ENCODE results near the gene DUS3L.

DUS3L gene, protein sequence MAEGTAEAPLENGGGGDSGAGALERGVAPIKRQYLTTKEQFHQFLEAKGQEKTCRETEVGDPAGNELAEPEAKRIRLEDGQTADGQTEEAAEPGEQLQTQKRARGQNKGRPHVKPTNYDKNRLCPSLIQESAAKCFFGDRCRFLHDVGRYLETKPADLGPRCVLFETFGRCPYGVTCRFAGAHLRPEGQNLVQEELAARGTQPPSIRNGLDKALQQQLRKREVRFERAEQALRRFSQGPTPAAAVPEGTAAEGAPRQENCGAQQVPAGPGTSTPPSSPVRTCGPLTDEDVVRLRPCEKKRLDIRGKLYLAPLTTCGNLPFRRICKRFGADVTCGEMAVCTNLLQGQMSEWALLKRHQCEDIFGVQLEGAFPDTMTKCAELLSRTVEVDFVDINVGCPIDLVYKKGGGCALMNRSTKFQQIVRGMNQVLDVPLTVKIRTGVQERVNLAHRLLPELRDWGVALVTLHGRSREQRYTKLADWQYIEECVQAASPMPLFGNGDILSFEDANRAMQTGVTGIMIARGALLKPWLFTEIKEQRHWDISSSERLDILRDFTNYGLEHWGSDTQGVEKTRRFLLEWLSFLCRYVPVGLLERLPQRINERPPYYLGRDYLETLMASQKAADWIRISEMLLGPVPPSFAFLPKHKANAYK

DNA sequence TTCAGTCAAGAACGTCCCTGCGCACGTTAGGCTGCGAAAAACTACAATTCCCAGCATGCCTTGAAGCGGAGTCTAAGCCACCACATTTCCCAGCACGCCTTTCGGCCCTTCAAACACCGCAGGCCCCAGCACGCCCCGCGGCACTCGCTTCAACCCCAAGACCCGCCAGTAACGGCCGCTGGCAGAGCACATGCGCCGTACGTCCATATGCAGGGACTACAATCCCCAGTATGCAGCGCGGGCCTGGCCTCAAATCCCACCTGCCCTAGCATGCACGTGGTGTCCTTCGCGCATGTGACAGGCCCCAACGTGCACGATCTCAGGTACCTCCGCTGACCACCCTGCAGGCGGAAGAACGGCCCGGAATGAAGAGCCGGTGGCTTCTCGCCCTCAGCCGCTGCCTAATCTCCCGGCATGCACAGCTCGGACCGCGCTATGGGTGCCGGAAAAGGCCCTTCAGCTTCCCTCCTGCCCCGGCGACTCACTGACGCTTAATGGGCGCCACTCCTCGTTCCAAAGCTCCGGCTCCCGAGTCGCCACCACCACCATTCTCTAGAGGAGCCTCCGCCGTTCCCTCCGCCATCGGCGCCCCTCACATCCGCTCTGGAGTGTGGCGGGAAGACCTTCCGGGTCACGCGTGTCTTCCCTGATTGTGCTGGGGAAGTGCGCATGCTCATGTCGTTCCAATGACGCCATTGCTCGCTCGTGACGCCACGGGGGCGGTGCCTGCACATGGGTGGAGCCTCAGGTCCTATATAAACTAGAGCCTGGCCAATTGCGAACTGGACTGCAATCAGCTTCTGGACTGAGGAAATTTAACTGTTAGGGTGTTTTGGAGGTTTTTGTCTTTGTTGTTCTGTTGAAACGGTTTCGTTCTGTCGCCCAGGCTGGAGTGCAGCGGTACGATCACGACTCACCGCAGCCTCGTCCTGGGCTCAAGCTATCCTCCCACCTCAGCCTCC, at the start of gene DUS3L:
TSS of gene DUS3L (minus strand) at position 605 of the 962 bp plus-strand sequence. CDS start at position 583, 22 bp downstream.
- TF ChIP-seq, protein P1, sequence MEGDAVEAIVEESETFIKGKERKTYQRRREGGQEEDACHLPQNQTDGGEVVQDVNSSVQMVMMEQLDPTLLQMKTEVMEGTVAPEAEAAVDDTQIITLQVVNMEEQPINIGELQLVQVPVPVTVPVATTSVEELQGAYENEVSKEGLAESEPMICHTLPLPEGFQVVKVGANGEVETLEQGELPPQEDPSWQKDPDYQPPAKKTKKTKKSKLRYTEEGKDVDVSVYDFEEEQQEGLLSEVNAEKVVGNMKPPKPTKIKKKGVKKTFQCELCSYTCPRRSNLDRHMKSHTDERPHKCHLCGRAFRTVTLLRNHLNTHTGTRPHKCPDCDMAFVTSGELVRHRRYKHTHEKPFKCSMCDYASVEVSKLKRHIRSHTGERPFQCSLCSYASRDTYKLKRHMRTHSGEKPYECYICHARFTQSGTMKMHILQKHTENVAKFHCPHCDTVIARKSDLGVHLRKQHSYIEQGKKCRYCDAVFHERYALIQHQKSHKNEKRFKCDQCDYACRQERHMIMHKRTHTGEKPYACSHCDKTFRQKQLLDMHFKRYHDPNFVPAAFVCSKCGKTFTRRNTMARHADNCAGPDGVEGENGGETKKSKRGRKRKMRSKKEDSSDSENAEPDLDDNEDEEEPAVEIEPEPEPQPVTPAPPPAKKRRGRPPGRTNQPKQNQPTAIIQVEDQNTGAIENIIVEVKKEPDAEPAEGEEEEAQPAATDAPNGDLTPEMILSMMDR (IDR thresholded peaks at IDR 0.05; ENCODE audit: low read depth, low read length): no peak
- DNase-seq (ENCODE audit: extremely low read depth, low read depth): peak; percentile 95

DNA sequence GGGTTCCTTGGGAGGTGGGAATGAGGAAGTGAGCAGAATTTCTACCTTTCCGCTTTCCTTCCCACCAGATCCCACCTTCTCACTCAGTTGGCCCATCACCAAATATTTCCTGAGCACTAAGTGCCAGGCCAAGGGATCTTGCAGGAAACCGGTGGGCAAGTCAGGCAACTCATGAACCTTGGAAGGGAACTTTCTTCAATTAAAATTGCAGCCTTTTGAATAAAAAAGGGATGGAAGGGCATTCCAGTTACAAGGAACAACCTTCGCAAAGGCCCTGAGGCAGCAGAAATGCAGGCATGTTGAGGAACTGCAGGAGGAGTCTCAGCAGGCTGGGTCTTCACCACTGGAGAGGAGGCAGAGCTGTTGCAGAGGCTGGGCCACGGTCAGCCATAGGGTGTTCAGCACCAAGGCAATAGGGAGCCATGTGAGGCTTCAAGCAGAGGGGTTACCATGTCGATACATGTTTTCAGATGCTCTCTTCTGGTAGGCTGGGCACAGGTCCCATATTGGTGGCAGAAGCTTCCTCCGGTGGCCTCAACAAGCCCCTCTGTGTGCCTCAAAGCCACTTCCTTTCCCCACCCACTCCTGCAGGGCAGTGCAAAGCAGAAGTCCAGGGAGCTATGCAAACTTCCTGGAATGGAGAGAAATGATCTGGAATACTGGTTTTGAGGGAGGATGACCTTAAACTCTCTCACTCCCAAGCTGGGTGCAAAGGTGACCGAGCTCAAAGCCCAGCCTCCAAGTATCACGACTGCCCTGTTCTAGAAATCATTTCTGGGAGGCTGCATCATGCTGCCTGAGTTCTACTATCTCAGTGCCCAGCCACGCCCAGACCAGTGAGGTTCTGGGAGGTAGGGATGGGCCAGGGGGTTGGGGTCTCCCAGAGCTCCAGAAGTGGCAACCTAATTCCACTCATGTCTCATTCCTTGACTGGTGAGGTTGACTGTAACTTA, 48.4 kb upstream of the DUS3L start, which contains the start of gene FUT6:
TSS of gene FUT6 (minus strand) at position 638 of the 953 bp plus-strand sequence. CDS start 7,135 bp downstream, outside the sequence.
- TF ChIP-seq, protein P1 (IDR thresholded peaks at IDR 0.05; ENCODE audit: low read depth, low read length): no peak

DNA sequence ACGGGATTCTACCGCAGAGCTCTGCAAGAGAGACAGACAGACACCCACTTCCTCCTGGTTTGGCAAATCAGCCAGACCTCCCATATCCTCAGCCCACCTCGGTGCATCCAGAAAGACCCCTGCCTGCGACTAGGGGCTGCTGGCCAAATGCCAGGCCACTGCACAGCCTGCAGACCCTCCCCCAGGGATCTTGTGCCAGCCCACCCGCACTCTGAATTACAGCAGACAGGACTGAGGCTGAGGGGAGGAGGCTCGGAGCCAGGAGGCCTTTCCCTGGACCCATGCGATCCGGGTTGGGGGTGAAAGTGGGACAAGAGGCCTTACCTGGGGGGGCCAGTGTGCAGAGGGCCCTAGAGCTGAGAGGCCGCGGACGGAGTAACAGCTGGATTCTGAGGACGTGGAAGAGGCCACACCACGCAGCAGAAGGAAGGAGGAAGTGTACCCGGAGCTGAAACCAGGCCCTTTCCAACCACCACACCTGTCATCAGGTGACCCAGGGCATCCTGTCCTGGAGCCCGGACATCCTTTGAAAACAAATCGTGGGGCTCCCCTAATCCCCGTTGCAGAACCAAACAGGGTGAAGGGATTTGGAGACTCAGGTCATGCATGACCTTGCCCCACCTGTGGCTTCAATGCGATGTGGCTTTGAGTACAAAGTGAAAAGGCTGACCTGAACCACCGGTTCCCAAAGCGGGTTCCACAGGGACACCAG, 47.5 kb upstream of the DUS3L start:
- TF ChIP-seq, protein P1 (IDR thresholded peaks at IDR 0.05; ENCODE audit: low read depth, low read length): no peak
- DNase-seq (ENCODE audit: extremely low read depth, low read depth): no peak

More for the DNA sequence above, 48.4 kb upstream of the DUS3L start, which contains the start of gene FUT6:
- DNase-seq (ENCODE audit: extremely low read depth, low read depth): no peak

DNA sequence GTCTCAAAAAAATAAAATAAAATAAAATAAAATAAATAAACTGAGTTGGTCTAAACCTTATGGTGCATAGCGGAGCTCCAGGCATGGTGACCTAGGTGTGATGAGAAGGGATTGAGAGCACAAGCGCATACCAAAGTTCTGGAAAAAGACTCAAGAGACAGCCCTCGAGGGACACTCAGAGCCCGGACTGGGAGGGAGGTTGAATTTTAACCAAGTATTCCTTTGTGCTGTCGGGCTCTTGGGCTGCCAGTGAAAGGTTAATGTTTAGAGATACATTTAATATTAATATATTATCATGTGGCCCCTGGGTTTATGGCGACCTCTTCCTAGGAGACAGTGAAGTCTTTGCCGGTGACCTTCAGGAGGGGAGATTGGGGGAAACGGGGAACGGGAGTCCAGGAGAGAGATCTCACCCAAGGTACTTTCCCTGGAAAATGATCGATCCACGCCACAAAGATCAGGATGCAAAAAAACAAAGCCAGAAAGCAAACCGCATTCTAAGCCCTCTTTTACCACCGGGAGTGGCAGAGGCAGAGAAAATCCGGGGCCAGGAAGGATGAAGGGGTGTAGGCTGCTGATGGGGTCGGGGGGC, 46.9 kb upstream of the DUS3L start:
- TF ChIP-seq, protein P1 (IDR thresholded peaks at IDR 0.05; ENCODE audit: low read depth, low read length): no peak

DNA sequence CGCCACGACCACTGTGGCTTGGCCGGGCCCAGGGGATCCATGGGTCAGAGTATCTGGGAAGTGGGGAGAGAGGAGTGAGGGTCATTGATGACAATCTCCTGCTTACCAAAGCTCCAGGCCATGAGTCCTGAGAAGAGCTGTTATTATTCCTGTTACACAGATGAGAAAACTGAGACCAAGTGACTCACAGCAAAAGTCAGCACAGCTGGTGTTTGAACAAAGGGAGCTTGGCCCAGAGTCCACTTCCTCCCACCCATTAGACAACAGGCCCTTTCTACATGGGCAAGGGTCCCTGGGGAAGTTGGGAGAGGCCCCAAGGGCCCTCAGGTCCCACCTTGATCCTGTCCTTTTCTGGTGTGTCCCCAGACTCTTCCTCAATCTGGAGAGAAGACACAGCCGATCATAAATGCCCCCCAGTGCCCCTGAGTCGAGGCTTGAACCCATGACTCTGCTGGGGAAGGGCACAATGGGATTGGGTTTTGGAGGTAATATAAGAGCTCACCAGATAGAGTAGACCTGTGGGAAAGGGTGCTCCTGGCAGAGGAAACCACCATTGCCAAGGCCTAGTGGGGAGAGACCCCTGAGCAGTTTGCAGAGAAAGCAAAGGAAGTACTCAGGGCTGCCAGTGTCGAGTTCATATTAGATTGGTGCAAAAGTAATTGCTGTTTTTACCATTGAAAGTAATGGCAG, 41.7 kb upstream of the DUS3L start:
- no peak for DNase-seq (ENCODE audit: extremely low read depth, low read depth)
- TF ChIP-seq, protein P1 (IDR thresholded peaks at IDR 0.05; ENCODE audit: low read depth, low read length): no peak

More for the DNA sequence above, 46.9 kb upstream of the DUS3L start:
- DNase-seq (ENCODE audit: extremely low read depth, low read depth): no peak
